HFFc6 (cell line): ENCODE measurements around the gene TMEM175. TPM values are rescaled to one million over a fixed set of nuclear protein-coding genes. Genes with fewer than 3 reads are reported as not detected.
A peak's percentile ranks its signal among the peaks of the same experiment; 100 is the strongest.

Experiments used
- DNase-seq: peaks from one replicate; pipeline ENCODE4 v3.0.0-alpha.2; 2018
- H3K27ac Mint-ChIP-seq: 2 replicates; pipeline ENCODE4 v1.8.0; 2020; ENCODE audit warnings: mild to moderate bottlenecking, mixed read lengths
- H3K27me3 Mint-ChIP-seq: 2 replicates; pipeline ENCODE4 v1.8.0; 2021; ENCODE audit warnings: mild to moderate bottlenecking, moderate library complexity, mixed read lengths; ENCODE audit not compliant: insufficient read depth
- H3K36me3 Mint-ChIP-seq: 2 replicates; pipeline ENCODE4 v1.8.0; 2021; ENCODE audit warnings: low read depth, mixed read lengths
- H3K4me1 Mint-ChIP-seq: 2 replicates; pipeline ENCODE4 v1.8.0; 2020; ENCODE audit warnings: low read depth, mixed read lengths
- H3K4me3 Mint-ChIP-seq: 2 replicates; pipeline ENCODE4 v1.8.0; 2020; ENCODE audit warnings: mild to moderate bottlenecking, moderate library complexity, mixed read lengths
- H3K9me3 Mint-ChIP-seq: 2 replicates; pipeline ENCODE4 v1.8.0; 2020; ENCODE audit warnings: mild to moderate bottlenecking, mixed read lengths
- total RNA-seq, 6 experiments: library from RNA; stranded (reverse); fragmentation: NEBNext Ultra II Directional; extraction: Animal tissue kit (Norgen Biotek cat#: 25700); gene quantifications; 2 replicates in 1 of 6; 3 replicates in 5 of 6; pipeline ENCODE4 v1.2.3, GENCODE V29; 2021
- TF ChIP-seq, protein P1 (sequence below): fragments of 200-600 bp; sonication (generic); IDR thresholded peaks from 2 replicates; pipeline ENCODE4 v1.5.0; 2021; ENCODE audit warnings: antibody characterized with exemption, mild to moderate bottlenecking

Gene TMEM175
- total RNA-seq, 6 experiments from 2014 or later, result 27.8 to 41.8 (median 34.1) TPM

DNA sequence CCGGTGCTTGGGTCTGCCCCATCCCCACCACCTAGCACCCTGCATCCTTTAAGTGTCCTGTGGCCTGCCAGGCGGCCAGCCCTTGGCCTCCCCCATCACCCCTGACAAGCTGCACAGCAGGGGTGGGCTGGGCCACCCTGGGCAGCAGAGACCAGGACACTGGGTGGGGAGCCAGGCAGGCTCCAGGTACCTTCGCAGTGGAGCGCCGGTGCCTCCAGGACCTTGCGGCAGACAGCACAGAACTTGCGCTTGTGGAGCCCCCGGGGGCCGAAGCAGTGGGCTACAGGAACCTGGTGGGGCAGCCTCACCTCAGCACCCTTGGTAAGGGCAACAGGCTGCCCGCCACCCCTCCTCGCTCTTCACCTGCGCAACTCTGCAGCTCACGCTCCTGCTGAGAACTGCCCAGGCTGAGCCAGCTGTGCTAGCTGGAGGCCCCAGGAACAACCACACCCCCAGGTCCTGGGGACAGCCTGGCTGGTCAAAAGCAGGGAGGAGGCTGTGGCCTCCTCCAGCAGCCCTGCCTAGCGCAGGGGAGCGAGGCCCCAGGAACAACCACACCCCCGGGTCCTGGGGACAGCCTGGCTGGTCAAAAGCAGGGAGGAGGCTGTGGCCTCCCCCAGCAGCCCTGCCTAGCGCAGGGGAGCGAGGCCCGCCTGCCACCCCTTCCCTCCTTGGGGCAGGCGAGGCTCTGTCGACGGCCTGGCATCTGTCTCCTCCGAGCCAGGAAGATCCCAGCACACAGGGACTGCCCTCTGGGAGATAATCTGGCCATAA, 36.5 kb downstream of the TMEM175 start:
- H3K9me3 Mint-ChIP-seq, result no peaks in the 10 kb centered on the region
- H3K4me3 Mint-ChIP-seq, result no peak overlapping the region
- peaks cover 7% of the 10 kb centered on the region for H3K4me1 Mint-ChIP-seq
- TF ChIP-seq, protein P1, sequence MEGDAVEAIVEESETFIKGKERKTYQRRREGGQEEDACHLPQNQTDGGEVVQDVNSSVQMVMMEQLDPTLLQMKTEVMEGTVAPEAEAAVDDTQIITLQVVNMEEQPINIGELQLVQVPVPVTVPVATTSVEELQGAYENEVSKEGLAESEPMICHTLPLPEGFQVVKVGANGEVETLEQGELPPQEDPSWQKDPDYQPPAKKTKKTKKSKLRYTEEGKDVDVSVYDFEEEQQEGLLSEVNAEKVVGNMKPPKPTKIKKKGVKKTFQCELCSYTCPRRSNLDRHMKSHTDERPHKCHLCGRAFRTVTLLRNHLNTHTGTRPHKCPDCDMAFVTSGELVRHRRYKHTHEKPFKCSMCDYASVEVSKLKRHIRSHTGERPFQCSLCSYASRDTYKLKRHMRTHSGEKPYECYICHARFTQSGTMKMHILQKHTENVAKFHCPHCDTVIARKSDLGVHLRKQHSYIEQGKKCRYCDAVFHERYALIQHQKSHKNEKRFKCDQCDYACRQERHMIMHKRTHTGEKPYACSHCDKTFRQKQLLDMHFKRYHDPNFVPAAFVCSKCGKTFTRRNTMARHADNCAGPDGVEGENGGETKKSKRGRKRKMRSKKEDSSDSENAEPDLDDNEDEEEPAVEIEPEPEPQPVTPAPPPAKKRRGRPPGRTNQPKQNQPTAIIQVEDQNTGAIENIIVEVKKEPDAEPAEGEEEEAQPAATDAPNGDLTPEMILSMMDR, result no peak
- no peak for DNase-seq
- H3K36me3 Mint-ChIP-seq, result no peaks in the 10 kb centered on the region; the same call in 1 of the 2 replicates
- no peak overlapping the region for H3K27ac Mint-ChIP-seq
- H3K27me3 Mint-ChIP-seq, result no peaks in the 10 kb centered on the region; the same call in 1 of the 2 replicates

DNA sequence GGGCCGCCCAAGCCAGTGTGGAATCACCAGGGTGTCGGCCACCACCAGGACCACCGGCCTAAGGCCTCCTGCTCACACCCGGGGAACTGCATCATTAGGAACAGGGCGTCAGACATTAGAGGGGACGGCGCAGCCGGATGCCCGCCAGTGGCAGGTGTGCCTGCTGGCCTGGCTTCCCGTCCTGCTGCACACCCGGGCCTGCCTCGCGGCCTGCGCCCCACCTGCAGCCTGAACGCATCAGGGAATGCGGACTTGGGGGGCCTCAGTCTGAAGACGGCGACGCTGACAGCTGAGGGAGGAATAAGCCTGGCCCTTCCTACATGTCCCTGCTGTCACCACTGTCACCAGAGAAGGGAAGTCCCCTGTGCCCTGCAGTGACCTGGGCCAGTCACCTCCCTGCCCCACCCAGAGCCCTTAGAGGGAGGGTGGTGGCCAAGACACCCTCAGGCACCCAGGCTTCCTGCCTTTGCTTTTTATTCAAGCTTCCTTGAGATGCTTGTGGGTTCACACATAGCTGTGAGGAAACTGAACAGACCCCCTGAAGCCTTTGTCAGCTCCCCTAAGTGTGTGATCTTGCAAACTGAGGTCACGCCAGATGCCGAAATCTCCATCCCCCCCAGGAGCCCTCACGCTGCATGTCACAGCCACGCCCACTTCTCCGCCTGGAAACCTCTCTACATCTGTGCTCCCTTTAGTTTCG, 37.9 kb downstream of the TMEM175 start:
- no peak overlapping the region for H3K4me3 Mint-ChIP-seq

GRCh38 chr4:970854-971520, 38.7 kb downstream of the TMEM175 start:
- TF ChIP-seq, protein P1, result no peak
- Mint-ChIP-seq H3K27me3 (no peaks in the 10 kb centered on the region; the same call in 1 of the 2 replicates), H3K36me3 (no peaks in the 10 kb centered on the region; the same call in 1 of the 2 replicates), H3K27ac (no peak overlapping the region), H3K4me1 (peaks cover 7% of the 10 kb centered on the region), H3K9me3 (no peaks in the 10 kb centered on the region), H3K4me3 (no peak overlapping the region)
- no peak for DNase-seq

More for the DNA sequence above, 37.9 kb downstream of the TMEM175 start:
- H3K27me3 Mint-ChIP-seq, result no peaks in the 10 kb centered on the region; the same call in 1 of the 2 replicates
- H3K9me3 Mint-ChIP-seq, result no peaks in the 10 kb centered on the region
- H3K36me3 Mint-ChIP-seq, result no peaks in the 10 kb centered on the region; the same call in 1 of the 2 replicates
- DNase-seq, result no peak
- TF ChIP-seq, protein P1, result no peak
- H3K4me1 Mint-ChIP-seq, result peaks cover 7% of the 10 kb centered on the region
- H3K27ac Mint-ChIP-seq, result no peak overlapping the region

- no peak for DNase-seq
- peak overlapping the region; percentile 73 for H3K4me3 Mint-ChIP-seq
- peaks cover 7% of the 10 kb centered on the region for H3K4me1 Mint-ChIP-seq
- H3K9me3 Mint-ChIP-seq, result no peaks in the 10 kb centered on the region
- no peaks in the 10 kb centered on the region for H3K27me3 Mint-ChIP-seq
- H3K27ac Mint-ChIP-seq, result no peak overlapping the region
- TF ChIP-seq, protein P1, result no peak
- H3K36me3 Mint-ChIP-seq, result no peaks in the 10 kb centered on the region; the same call in 1 of the 2 replicates
Observed at GRCh38 chr4:971666-972500, 39.6 kb downstream of the TMEM175 start.
